Measurements from ENCODE around the gene MMP10. TPM values are rescaled to one million over a fixed set of nuclear protein-coding genes. Genes with fewer than 3 reads are reported as not detected.

Gene MMP10
- total RNA-seq, 1 donor from 2014 or later, result 3.2 TPM

- no peak for DNase-seq
Measured at GRCh38 chr11:102724904-102725500, 55.4 kb downstream of the MMP10 start, which contains the start of gene MMP8. Gene MMP8, minus strand, starts transcription at chr11:102724954. Its CDS starts 99 bp downstream, at chr11:102724855.

DNA sequence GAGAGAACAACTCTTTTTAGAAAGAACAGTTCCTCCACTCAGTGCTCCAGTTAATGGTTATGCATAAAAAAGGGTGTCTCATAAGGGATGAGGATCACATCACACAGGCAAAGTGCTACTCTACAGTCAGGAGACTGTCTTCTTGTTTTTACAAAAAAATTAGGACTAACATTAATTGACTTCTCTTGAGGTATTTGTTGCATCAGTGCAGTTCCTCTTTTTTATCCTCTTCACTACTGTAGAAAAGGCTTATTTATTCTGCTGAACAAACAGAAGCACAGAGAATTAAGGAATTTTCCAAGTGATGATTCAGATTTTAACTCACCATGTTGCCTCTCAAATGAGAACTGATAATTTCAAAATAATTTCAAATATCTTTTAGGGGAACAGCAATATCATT, 57.6 kb downstream of the MMP10 start:
- no peak for DNase-seq

Other genes starting within 250 kb of the MMP10 start
- gene MMP7, start 249.9 kb downstream of the MMP10 start, total RNA-seq, result 9.5 TPM
- not detected for gene MMP20, start 155.3 kb downstream of the MMP10 start, total RNA-seq
- gene MMP27, start 74.9 kb downstream of the MMP10 start, total RNA-seq, result 1.6 TPM
- 0.51 TPM for gene MMP8, start 55.7 kb downstream of the MMP10 start, total RNA-seq
- 4.3 TPM for gene MMP1, start 17.5 kb upstream of the MMP10 start, total RNA-seq
- 0.10 TPM for gene MMP3, start 63.0 kb upstream of the MMP10 start, total RNA-seq
- gene MMP12, start 94.4 kb upstream of the MMP10 start, total RNA-seq, result not detected
- not detected for gene MMP13, start 175.1 kb upstream of the MMP10 start, total RNA-seq